Measurements from ENCODE around the gene HCAR3.

DNA sequence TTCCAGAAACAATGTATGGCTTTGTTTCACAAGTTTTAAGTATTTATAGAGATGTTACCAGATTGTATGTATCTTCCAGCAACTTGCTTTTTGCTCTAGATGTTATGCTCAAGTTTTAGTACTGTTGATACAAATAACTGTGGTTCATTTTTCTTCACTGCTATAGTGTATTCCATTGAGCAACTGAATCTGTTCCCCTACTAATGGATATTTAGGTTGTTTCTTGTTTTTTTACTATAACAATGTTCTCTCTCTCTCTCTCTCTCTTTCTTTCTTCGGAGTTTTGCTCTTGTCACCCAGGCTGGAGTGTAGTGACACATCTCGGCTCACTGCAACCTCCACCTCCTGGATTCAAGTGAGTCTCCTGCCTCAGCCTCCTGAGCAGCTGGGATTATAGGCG lies 30.1 kb downstream of the HCAR3 start:
- TF ChIP-seq, protein P1, sequence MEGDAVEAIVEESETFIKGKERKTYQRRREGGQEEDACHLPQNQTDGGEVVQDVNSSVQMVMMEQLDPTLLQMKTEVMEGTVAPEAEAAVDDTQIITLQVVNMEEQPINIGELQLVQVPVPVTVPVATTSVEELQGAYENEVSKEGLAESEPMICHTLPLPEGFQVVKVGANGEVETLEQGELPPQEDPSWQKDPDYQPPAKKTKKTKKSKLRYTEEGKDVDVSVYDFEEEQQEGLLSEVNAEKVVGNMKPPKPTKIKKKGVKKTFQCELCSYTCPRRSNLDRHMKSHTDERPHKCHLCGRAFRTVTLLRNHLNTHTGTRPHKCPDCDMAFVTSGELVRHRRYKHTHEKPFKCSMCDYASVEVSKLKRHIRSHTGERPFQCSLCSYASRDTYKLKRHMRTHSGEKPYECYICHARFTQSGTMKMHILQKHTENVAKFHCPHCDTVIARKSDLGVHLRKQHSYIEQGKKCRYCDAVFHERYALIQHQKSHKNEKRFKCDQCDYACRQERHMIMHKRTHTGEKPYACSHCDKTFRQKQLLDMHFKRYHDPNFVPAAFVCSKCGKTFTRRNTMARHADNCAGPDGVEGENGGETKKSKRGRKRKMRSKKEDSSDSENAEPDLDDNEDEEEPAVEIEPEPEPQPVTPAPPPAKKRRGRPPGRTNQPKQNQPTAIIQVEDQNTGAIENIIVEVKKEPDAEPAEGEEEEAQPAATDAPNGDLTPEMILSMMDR (IDR thresholded peaks at IDR 0.05), result no peak
- TF ChIP-seq POLR2A (IDR thresholded peaks at IDR 0.05), result no peak
